ENCODE results near the gene NME3. TPM values are rescaled to one million over a fixed set of nuclear protein-coding genes. Genes with fewer than 3 reads are reported as not detected.

The NME3 gene
- total RNA-seq, 1 donor from 2014 or later = 57.7 TPM

DNA sequence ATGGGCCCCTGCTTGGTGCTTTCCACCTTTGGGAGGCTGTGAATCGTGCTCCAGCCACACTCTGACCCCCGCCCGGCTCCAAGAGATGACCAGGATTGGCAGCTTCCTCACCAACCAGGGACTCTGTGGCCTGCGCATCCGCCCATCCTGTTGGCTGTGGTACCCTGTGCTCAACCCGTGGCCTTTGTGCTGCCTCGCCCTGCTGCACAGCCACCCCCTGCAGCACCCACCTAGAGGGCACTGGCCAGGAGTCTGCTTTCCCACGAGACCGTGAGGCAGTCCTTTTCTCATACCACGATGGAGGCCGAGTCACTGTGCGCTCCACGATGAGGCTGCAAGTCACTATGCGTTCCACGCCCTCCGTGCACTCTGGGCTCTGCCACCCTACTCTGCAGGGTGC, 19.4 kb downstream of the NME3 start:
- no peak for DNase-seq (ENCODE audit: low spot score in 2 of 2, unreplicated experiment in 2 of 2)
- H3K27ac Mint-ChIP-seq = no peak overlapping the region
- no peaks in the 10 kb centered on the region for H3K27me3 Mint-ChIP-seq (ENCODE audit: low read depth)
- H3K9me3 Mint-ChIP-seq = no peaks in the 10 kb centered on the region
- no peaks in the 10 kb centered on the region for H3K4me1 Mint-ChIP-seq
- TF ChIP-seq, protein P1, sequence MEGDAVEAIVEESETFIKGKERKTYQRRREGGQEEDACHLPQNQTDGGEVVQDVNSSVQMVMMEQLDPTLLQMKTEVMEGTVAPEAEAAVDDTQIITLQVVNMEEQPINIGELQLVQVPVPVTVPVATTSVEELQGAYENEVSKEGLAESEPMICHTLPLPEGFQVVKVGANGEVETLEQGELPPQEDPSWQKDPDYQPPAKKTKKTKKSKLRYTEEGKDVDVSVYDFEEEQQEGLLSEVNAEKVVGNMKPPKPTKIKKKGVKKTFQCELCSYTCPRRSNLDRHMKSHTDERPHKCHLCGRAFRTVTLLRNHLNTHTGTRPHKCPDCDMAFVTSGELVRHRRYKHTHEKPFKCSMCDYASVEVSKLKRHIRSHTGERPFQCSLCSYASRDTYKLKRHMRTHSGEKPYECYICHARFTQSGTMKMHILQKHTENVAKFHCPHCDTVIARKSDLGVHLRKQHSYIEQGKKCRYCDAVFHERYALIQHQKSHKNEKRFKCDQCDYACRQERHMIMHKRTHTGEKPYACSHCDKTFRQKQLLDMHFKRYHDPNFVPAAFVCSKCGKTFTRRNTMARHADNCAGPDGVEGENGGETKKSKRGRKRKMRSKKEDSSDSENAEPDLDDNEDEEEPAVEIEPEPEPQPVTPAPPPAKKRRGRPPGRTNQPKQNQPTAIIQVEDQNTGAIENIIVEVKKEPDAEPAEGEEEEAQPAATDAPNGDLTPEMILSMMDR (IDR thresholded peaks at IDR 0.05; ENCODE audit: unreplicated experiment) = no peak
- no peak overlapping the region for H3K4me3 Mint-ChIP-seq
- peaks cover 7% of the 10 kb centered on the region for H3K36me3 Mint-ChIP-seq

DNA sequence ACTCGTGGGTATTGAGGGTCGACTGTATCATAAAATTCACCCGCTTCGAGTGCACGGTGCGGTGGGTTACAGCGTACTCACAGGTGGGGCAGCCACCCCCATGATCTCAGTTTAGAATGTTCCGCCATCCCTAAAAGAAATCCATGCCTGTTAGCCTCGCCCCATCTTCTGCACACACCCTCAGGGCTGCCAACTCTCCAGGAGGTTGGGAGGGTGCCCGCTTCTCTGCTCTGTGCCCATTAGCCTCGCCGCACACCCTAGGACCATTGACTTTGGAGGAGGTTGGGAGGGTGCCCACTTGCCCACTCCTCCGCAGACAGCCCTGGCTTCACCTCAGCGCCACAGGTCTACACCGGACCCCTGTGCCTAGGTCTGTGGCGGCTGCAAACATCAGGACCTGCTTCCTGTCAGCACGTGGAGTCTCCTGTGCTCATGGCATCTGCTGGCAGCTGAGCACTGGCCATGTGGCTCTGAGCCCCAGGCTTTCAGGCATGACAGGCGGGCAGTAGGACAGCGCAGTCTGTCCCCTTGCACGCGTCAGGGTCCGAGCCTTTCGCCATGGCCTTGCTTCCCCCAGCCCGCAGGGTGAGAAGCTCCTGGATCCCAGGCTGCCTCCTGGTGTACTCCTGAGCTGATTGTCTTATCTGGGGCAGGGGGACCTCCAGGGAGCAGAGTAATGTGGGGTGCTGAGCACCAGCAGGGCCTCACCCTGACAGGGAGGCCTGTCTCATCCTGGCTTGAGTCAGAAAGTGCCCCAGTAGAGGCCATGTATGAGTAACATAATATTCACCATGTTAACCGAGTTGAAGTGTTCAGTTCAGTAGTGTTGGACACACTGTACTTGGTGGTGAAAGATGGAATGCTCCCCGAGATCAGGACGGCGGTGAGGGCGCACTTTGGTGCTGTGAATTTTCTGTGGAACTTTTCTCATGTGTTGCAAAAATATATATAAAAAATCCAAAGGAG, 21.9 kb downstream of the NME3 start:
- TF ChIP-seq, protein P1 (IDR thresholded peaks at IDR 0.05; ENCODE audit: unreplicated experiment) = no peak
- DNase-seq (ENCODE audit: low spot score in 2 of 2, unreplicated experiment in 2 of 2) = no peak
- no peak overlapping the region for H3K4me3 Mint-ChIP-seq
- no peaks in the 10 kb centered on the region for H3K27me3 Mint-ChIP-seq (ENCODE audit: low read depth)
- H3K27ac Mint-ChIP-seq = no peak overlapping the region
- peaks cover 12% of the 10 kb centered on the region for H3K4me1 Mint-ChIP-seq
- peaks cover 8% of the 10 kb centered on the region for H3K36me3 Mint-ChIP-seq
- H3K9me3 Mint-ChIP-seq = no peaks in the 10 kb centered on the region

DNA sequence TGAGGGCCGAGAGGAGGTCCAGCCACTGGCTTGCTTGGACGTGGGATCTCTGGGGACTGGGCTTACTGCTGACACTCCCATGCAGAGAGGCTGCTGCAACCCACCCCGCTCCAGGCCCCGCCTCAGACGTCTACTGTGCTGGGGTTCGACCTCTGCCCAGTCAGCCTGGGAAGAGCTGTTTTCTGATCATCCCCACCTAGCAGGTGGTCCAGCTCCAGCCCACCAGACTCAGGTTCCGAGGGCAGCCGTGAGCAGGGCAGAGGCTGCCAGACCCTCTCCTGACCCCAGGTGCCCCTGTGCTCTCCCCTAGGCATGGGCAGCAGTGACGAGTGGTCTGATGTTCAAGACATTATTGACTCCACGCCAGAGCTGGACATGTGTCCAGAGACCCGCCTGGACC, 23.4 kb downstream of the NME3 start:
- peaks cover 8% of the 10 kb centered on the region for H3K36me3 Mint-ChIP-seq
- H3K4me1 Mint-ChIP-seq = peaks cover 12% of the 10 kb centered on the region
- TF ChIP-seq, protein P1 (IDR thresholded peaks at IDR 0.05; ENCODE audit: unreplicated experiment) = no peak
- H3K27ac Mint-ChIP-seq = no peak overlapping the region
- no peak overlapping the region for H3K4me3 Mint-ChIP-seq
- no peak for DNase-seq (ENCODE audit: low spot score in 2 of 2, unreplicated experiment in 2 of 2)
- H3K9me3 Mint-ChIP-seq = no peaks in the 10 kb centered on the region
- no peaks in the 10 kb centered on the region for H3K27me3 Mint-ChIP-seq (ENCODE audit: low read depth)

DNA sequence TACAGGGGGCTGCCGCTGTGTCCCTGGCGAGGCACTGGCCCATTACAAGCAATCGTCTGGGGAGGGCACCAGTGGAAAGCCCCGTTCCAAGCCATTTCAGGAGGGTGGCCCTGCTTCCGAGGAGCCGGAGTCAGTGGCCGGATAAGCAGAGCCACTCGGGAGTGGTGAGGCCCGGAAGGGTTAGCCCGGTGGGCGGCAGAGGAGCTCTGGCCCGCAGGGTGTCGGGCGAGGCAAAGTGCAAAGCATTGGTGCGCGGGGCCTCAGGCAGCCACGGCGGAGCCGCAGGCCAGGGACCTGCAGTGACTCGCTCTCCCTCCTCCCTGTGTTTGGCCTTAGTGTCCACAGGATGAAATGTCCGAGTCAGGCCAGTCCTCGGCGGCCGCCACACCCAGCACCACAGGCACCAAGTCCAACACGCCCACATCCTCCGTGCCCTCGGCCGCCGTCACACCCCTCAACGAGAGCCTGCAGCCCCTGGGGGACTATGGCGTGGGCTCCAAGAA, 24.6 kb downstream of the NME3 start:
- Mint-ChIP-seq H3K9me3 (no peaks in the 10 kb centered on the region), H3K36me3 (peaks cover 6% of the 10 kb centered on the region), H3K27ac (peak overlapping the region; percentile 92), H3K27me3 (ENCODE audit: low read depth) (no peaks in the 10 kb centered on the region), H3K4me1 (peaks cover 12% of the 10 kb centered on the region), H3K4me3 (no peak overlapping the region)
- TF ChIP-seq, protein P1 (IDR thresholded peaks at IDR 0.05; ENCODE audit: unreplicated experiment) = no peak
- DNase-seq (ENCODE audit: low spot score in 2 of 2, unreplicated experiment in 2 of 2) = no peak

DNA sequence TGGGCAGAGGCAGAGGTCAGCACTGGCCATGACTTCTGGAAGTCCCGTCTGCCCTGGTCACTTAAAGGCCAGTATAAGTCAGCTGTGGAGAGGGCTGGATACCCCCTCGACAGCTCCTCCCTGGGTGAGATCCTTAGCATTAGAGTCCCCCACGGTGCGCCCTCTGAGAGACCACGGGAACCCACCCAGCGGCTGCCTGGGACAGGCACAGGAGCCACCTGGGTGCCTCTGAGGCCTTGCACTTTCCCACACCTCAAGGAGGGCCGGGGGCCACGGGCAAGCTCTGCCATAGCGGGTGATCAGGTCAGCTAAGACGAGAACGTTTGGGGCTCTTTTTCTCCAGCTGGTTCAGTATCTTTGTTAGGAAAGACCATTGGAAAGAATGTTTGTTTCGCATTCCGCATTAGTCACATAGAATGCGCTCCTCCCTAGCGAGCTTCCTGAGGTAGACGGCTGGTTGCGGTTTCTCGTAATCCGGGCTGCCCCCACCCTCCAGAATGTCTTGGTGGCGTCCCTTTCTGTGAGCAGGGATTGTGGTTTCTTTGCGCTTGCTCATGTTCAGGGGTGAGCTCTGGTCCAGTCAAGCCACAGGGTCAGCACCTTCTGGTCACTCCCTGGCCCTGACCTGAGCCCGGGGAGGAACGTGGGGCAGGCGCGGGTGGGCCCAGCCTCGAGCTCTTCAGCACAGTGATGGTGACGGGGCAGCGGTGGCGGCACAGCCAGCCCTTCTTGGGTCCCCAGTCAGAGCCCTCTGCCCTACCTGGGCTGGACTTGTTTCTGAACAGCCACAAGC, 25.2 kb downstream of the NME3 start:
- H3K27me3 Mint-ChIP-seq (ENCODE audit: low read depth) = no peaks in the 10 kb centered on the region
- H3K4me1 Mint-ChIP-seq = peaks cover 12% of the 10 kb centered on the region
- DNase-seq (ENCODE audit: low spot score in 2 of 2, unreplicated experiment in 2 of 2) = no peak
- peaks cover 6% of the 10 kb centered on the region for H3K36me3 Mint-ChIP-seq
- no peak overlapping the region for H3K4me3 Mint-ChIP-seq
- H3K27ac Mint-ChIP-seq = peak overlapping the region; percentile 92
- TF ChIP-seq, protein P1 (IDR thresholded peaks at IDR 0.05; ENCODE audit: unreplicated experiment) = no peak
- no peaks in the 10 kb centered on the region for H3K9me3 Mint-ChIP-seq

Data from mesothelial cell of epicardium (in vitro differentiated cells).